ENCODE results near the gene PPM1J.
A peak's percentile ranks its signal among the peaks of the same experiment; 100 is the strongest.

PPM1J gene

GRCh38 chr1:112698366-112699310 is 16.5 kb downstream of the PPM1J start:
- peak; percentile 34 for DNase-seq (ENCODE audit: low read depth)

GRCh38 chr1:112697781-112698201 is 17.3 kb downstream of the PPM1J start:
- no peak for DNase-seq (ENCODE audit: low read depth)
- no peak for TF ChIP-seq CTCF (IDR thresholded peaks at IDR 0.05; ENCODE audit: insufficient read depth, low read depth, low read length, missing control alignments)
- H3K4me3 ChIP-seq (ENCODE audit: low read length): no peak overlapping the region

More at GRCh38 chr1:112698366-112699310, 16.5 kb downstream of the PPM1J start:
- no peak for TF ChIP-seq CTCF (IDR thresholded peaks at IDR 0.05; ENCODE audit: insufficient read depth, low read depth, low read length, missing control alignments)
- H3K4me3 ChIP-seq (ENCODE audit: low read length): no peak overlapping the region

GRCh38 chr1:112696578-112697314 is 18.4 kb downstream of the PPM1J start:
- no peak for TF ChIP-seq CTCF (IDR thresholded peaks at IDR 0.05; ENCODE audit: insufficient read depth, low read depth, low read length, missing control alignments)
- DNase-seq (ENCODE audit: low read depth): no peak
- no peak overlapping the region for H3K4me3 ChIP-seq (ENCODE audit: low read length)

GRCh38 chr1:112695276-112695675 is 19.9 kb downstream of the PPM1J start:
- TF ChIP-seq CTCF (IDR thresholded peaks at IDR 0.05; ENCODE audit: insufficient read depth, low read depth, low read length, missing control alignments): no peak
- no peak overlapping the region for H3K4me3 ChIP-seq (ENCODE audit: low read length)
- DNase-seq (ENCODE audit: low read depth): no peak

GRCh38 chr1:112694363-112694929 is 20.7 kb downstream of the PPM1J start:
- no peak overlapping the region for H3K4me3 ChIP-seq (ENCODE audit: low read length)
- no peak for DNase-seq (ENCODE audit: low read depth)
- TF ChIP-seq CTCF (IDR thresholded peaks at IDR 0.05; ENCODE audit: insufficient read depth, low read depth, low read length, missing control alignments): no peak

- no peak overlapping the region for H3K4me3 ChIP-seq (ENCODE audit: low read length)
- no peak for DNase-seq (ENCODE audit: low read depth)
- no peak for TF ChIP-seq CTCF (IDR thresholded peaks at IDR 0.05; ENCODE audit: insufficient read depth, low read depth, low read length, missing control alignments)
Observed at GRCh38 chr1:112693821-112694220, 21.3 kb downstream of the PPM1J start.
